Metanephros (tissue), 1 donor: ENCODE data around the gene NME1. TPM values are rescaled to one million over a fixed set of nuclear protein-coding genes. Genes with fewer than 3 reads are reported as not detected.

Source experiments
- total RNA-seq: library from RNA; depleted of rRNA; stranded (reverse); fragments of >200 nt; gene quantifications from one replicate; pipeline ENCODE4 v1.2.3, GENCODE V29; 2014

NME1 gene
- total RNA-seq = 35.3 TPM

DNA sequence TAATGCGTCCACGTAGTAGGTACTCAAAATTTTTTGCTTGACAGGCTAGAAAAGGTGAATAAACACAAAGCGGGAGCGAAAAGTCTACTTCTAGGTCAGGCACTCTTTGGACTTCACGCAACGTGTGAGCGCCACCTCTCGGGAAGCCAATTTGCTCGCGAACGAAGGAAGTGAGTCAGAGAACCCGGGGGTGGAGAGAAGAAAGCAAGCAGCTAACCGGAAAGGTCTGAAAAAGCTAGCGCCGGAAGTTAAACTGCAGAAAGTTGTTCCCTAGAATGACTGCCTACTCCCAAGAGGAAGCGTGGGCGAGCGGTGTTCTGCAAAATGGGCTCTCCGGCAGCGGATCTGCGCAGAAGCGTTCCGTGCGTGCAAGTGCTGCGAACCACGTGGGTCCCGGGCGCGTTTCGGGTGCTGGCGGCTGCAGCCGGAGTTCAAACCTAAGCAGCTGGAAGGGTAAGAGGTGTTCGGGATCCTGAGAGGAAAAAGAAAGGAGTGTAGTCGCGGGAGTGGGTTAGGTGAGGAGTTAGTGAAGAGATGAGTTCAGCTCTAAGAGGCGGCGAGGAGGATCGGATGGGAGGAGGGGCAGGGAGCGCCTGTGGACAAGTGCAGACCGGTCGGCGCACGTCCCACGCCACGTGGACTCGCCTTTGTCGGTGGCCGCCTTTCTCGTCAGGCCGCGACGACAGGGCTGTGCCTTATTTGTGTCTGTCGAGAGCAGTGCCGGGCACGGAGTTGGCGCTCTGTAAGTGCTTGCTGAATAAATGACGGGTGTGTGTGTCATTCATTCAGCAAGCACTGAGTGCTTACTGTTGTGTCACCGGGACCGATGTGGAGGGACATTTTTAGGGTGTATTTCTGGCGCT lies at the start of gene NME1:
Gene NME1 (plus strand): TSS at position 350 of the 863 bp plus-strand sequence. CDS start 2,096 bp downstream, outside the sequence.

DNA sequence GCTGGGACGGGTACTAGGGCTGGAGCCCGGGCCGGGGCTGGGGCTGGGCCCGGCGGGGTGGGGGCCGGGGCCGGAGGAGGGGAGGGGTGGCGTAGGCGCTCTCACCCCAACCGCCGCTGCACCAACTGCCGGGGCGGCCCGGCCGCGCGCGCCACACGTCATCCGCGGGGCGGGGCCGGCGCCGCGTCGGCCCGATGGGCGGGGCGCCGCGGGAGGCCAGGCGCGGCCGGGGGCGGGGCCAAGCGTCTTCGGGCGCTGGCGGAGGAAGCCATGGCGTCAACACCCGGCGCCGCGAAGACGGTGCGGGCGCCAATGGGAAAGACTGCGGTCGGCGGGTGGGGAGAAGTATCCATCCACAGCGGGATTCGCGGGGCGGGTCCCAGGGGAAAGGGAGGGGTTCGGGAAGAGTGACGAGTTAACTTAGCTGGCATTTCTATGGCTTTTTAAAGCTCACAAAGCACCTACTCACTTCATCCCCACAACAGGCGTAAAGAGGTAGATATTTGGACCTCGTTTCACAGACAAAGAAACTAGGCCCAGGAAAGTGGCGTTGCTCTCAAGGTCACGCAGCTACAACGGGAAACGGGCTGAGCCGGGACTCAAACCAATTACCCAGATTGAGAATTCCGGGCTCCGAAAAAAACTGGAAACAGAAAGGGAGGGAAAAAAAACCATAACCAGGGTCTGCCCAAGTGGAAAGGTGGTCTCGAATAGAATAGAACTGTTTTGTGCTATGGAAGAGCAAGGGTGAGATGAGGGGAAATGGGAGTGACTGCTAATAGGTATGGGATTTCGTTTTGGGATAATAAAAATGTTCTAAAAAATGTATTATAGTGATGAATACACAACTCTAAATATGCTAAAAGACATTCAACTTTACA lies 32.4 kb upstream of the NME1 start, which contains the start of gene SPAG9:
Gene SPAG9 (minus strand): TSS at position 130 of the 881 bp plus-strand sequence. CDS start 212 bp downstream, outside the sequence.

DNA sequence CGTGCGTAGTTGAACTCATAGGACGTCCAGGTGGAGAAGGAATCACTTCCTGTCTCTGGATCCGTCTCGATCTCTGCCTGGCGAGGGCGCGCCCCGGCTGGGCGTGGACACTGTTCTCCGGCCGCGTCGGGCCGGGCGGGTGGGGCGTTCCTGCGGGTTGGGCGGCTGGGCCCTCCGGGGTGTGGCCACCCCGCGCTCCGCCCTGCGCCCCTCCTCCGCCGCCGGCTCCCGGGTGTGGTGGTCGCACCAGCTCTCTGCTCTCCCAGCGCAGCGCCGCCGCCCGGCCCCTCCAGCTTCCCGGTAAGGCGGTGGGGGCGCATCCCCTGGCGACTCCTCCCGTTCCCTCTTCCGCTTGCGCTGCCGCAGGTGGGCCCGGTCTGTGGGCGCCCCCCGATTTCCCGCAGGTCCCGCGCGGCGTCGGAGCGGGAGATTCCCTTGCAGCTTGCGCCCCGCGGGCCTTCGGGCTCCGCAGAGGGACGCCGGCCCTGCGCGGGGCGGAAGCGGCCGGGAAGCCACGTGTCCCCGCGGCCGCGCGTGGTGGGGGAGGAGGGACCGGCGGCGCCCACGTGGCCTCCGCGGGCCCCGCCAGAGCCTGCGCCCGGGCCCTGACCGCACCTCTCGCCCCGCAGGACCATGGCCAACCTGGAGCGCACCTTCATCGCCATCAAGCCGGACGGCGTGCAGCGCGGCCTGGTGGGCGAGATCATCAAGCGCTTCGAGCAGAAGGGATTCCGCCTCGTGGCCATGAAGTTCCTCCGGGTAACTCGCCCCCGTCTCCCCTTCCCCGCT lies 13.0 kb downstream of the NME1 start, which contains the start of gene NME2:
Gene NME2 (plus strand): TSS at position 214 of the 789 bp plus-strand sequence. CDS start 420 bp downstream, at position 634.

Other genes starting within 250 kb of the NME1 start
- gene SPAG9, start 32.7 kb upstream of the NME1 start, total RNA-seq = 104 TPM
- gene NME2, start 12.9 kb downstream of the NME1 start, total RNA-seq = 347 TPM
- gene MBTD1, start 106.5 kb downstream of the NME1 start, total RNA-seq = 37.8 TPM
- 25.9 TPM for gene UTP18, start 107.0 kb downstream of the NME1 start, total RNA-seq